ENCODE results near the gene CTU2. TPM values are rescaled to one million over a fixed set of nuclear protein-coding genes. Genes with fewer than 3 reads are reported as not detected.
A peak's percentile ranks its signal among the peaks of the same experiment; 100 is the strongest.

CTU2 gene
- total and polyA plus RNA-seq, 9 of the 15 experiments (the other 6 are each of a cell fraction or from before 2014, with no cell fraction given), result 1.3 to 105 (median 23.2) TPM

DNA sequence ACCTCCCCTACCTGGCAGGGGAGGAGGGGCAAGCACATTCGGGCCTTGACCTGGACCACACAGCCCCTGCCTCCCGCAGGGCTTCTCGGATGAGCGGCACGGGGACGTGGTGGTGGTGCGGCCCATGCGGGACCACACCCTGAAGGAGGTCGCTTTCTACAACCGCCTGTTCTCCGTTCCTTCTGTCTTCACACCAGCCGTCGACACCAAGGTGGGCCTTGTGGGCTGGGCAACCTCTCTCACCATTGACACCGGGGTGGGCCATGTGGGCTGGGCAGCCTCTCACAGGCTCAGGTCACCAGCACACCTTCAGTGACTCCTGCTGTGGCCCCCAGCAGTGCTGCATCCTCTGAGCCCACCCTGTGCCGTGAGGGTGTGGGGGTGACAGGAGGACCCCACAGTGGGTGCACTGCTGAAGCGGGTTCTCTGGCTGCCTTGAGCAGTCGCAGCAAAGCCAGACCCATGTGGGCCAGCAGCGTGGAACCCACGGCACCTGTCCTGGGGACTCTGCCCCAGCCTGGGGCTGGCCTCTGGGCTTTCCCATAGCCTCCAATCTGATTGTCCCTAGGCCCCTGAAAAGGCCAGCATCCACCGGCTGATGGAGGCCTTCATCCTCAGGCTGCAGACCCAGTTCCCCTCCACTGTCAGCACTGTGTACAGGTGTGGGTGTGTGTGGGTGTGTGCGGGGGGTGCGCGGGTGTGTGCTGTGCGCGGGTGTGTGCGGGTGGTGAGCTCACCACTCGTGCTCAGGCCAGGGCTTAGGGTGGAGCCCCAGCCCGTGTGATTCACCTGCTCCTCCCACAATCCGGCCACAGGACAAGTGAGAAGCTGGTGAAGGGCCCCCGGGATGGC is 7.5 kb downstream of the CTU2 start (continued):
- TF ChIP-seq, protein P1, sequence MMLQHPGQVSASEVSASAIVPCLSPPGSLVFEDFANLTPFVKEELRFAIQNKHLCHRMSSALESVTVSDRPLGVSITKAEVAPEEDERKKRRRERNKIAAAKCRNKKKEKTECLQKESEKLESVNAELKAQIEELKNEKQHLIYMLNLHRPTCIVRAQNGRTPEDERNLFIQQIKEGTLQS (IDR thresholded peaks at IDR 0.05), result no peak
- TF ChIP-seq, protein P1 (CRISPR knock-in tag; conservative IDR thresholded peaks at IDR 0.05), result no peak
- no peak for TF ChIP-seq TBP (optimal IDR thresholded peaks at IDR 0.05; ENCODE audit: low read depth, low read length)
- peak; percentile 97 for TF ChIP-seq RBM22 (IDR thresholded peaks at IDR 0.05; ENCODE audit: low read depth, low read length, poor library complexity, severe bottlenecking)
- TF ChIP-seq CC2D1A (IDR thresholded peaks at IDR 0.05), result no peak
- 0 out of 2 replicates have a peak, but pooled peaks have one; percentile 55 for TF ChIP-seq PTBP1 (IDR thresholded peaks at IDR 0.05; ENCODE audit: low read depth, low read length)
- TF ChIP-seq ZNF699 (CRISPR knock-in tag; IDR thresholded peaks at IDR 0.05; ENCODE audit: insufficient replicate concordance), result no peak
- no peak for TF ChIP-seq SMAD4 (CRISPR knock-in tag; conservative IDR thresholded peaks at IDR 0.05)
- TF ChIP-seq GABPB2 (CRISPR knock-in tag; conservative IDR thresholded peaks at IDR 0.05), result no peak
- no peak for TF ChIP-seq E2F6 (IDR thresholded peaks at IDR 0.05; ENCODE audit: borderline replicate concordance in 1 of 2, extremely low read depth in 1 of 2, insufficient read depth in 1 of 2, insufficient read length in 1 of 2, low read depth in 1 of 2, low read length in 1 of 2, poor library complexity in 1 of 2, severe bottlenecking in 1 of 2)
- TF ChIP-seq, protein P2, sequence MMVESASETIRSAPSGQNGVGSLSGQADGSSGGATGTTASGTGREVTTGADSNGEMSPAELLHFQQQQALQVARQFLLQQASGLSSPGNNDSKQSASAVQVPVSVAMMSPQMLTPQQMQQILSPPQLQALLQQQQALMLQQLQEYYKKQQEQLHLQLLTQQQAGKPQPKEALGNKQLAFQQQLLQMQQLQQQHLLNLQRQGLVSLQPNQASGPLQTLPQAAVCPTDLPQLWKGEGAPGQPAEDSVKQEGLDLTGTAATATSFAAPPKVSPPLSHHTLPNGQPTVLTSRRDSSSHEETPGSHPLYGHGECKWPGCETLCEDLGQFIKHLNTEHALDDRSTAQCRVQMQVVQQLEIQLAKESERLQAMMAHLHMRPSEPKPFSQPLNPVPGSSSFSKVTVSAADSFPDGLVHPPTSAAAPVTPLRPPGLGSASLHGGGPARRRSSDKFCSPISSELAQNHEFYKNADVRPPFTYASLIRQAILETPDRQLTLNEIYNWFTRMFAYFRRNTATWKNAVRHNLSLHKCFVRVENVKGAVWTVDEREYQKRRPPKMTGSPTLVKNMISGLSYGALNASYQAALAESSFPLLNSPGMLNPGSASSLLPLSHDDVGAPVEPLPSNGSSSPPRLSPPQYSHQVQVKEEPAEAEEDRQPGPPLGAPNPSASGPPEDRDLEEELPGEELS (CRISPR knock-in tag; IDR thresholded peaks at IDR 0.05; ENCODE audit: borderline replicate concordance), result no peak
- no peak for TF ChIP-seq ELK1 (CRISPR knock-in tag; IDR thresholded peaks at IDR 0.05)
- peak; percentile 65 for TF ChIP-seq HNRNPLL (IDR thresholded peaks at IDR 0.05; ENCODE audit: low read depth, low read length, poor library complexity, severe bottlenecking)
- TF ChIP-seq FUS (optimal IDR thresholded peaks at IDR 0.05; ENCODE audit: low read depth, low read length), result no peak
- TF ChIP-seq ZBTB33 (CRISPR knock-in tag; IDR thresholded peaks at IDR 0.05), result no peak
- TF ChIP-seq ZNF76 (CRISPR knock-in tag; IDR thresholded peaks at IDR 0.05; ENCODE audit: borderline replicate concordance), result no peak
- no peak for TF ChIP-seq ZC3H11A (IDR thresholded peaks at IDR 0.05; ENCODE audit: low read depth, low read length)
